HG03135 (cell line): ENCODE measurements around the gene CERS6.
"Not testable (repeated sequence)": the region's sequence is repeated elsewhere in the genome, so short reads cannot be mapped to it uniquely, and the experiment has no call there.

ENCODE experiments used
- ATAC-seq: cut with Tn5 transposase; IDR thresholded peaks from one replicate; pipeline ENCODE4 v1.9.1; 2021; ENCODE audit warnings: mild to moderate bottlenecking, moderate library complexity; ENCODE audit not compliant: unreplicated experiment

The CERS6 gene

GRCh38 chr2:168633200-168633599 lies 177.1 kb downstream of the CERS6 start:
- no peak for ATAC-seq

DNA sequence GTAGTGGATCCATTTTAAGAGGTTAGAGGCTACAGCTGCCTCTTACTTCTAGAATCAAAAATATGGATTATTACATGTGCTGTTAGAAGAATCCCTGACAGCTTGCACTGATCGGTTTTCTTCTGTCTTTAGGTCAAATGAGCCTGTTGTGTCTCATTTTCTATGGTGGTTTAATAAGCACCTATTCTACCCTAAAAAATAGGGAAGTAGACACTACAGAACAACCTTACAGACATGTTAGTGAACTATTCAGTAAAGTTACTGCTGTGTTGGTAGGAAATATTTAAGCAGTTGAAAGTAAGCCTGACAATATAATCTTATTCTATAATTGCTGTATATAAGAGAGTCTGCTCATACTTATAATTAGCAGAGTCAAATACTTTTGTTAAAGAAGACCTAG lies 177.8 kb downstream of the CERS6 start:
- no peak for ATAC-seq

DNA sequence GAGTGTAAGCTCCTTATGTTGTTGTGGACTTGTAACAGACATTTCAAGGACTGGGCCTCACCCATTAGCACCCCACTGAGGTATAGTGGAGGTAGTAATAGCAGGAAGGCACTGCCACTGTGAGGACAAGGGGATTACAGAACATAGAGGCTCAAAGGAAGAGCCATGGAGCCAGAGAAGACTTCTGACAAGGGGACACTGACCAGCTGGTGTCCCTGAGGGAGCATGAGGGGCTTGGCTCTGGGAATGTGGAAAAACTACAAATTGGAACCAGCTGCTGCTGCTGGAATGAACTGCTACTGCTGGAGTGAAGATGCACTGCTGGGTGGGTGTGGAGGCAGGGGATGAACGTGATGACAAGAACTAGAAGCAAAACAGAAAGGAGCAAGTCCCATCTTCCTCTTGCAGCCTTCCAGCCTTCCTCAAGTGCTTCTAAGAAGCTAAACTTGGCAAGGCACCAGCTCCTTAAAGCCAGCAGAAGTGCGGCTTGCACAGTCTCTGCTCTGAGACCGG lies 179.0 kb downstream of the CERS6 start:
- no peak for ATAC-seq

- no peak for ATAC-seq
Measured at GRCh38 chr2:168639018-168639417, 182.9 kb downstream of the CERS6 start.

DNA sequence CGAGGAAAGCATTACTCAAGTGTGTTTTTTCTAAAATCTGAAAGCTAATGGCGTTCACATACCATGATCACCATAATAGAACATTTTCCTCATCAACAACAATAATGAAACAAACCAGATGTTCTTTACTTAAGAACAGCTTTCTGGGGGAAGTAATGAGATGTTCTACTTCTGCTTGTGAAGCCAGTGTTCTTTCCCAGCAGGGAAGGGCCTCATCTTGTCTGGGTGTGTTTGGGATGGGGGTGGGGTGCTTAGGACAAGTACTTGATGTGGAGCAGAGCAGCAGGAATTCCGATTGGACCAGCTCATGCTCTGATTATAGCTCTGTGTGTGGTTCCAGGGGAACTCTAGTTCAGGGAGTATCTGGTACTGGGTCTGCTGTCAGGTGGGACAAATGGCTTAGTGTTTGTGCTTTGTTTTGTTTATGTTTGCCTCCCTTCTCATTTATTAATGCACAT lies 183.4 kb downstream of the CERS6 start:
- ATAC-seq = no peak

GRCh38 chr2:168640039-168640438 lies 184.0 kb downstream of the CERS6 start:
- no peak for ATAC-seq

DNA sequence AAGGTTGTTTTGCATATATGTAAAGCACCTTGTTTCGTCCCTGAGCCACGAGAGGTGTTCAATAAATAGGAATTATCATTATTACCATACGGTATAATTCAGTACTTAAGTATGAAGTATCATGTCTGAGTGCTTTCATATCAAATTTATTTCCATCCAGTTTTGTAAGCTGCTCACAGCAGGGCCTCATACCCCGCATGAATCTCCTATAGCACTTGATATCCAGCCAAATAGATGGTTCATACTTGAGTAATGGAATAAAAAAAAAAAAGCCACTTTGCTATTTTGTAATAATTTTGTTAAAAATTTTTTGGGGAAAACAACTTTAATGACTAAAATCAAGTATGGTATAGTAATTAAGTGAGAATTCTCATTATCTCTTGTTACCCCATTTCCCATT lies 185.6 kb downstream of the CERS6 start:
- ATAC-seq = no peak

GRCh38 chr2:168642873-168643272 lies 186.8 kb downstream of the CERS6 start:
- no peak for ATAC-seq

DNA sequence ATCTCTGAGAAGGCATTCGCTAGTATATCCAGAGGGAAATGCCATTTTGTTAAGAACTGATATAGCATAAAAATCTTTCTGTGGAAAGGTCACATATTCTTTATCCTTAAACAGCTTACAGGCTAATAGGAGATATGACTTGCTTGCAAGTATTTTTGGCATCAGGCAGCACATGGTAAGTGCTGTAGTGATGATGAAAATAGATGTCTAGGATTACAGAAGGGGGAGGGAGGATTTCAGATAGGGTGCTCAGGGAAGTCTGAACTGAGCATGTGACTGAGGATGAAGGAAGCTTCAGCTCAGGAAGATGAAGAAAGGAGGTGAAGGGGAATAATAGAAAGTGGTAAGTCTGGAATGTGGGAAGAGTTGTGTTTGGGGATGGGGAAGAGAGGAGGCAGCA lies 187.9 kb downstream of the CERS6 start:
- ATAC-seq = no peak

DNA sequence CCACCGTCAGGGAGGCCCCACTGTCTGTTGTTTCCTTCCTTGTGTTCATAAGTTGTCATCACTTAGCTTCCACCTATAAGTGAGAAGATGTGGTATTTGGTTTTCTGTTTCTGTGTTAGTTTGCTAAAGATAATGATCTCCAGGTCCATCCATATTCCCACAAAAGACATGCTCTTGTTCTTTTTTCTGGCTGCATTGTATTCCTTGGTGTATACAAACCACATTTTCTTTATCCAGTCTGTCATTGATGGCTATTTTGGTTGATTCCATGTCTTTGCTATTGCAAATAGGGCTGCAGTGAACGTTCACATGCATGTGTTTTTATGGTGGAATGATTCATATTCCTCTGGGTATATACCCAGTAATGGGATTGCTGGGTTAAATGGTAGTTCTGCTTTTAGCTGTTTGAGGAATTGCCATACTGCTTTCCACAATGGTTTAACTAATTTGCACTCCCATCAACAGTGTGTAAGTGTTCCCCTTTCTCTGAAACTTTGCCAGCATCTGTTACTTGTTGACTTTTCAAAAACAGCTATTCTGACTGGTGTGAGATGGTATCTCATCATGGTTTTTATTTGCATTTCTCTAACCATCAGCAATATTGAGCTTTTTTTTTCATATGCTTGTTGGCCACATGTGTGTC lies 189.7 kb downstream of the CERS6 start:
- no peak for ATAC-seq

DNA sequence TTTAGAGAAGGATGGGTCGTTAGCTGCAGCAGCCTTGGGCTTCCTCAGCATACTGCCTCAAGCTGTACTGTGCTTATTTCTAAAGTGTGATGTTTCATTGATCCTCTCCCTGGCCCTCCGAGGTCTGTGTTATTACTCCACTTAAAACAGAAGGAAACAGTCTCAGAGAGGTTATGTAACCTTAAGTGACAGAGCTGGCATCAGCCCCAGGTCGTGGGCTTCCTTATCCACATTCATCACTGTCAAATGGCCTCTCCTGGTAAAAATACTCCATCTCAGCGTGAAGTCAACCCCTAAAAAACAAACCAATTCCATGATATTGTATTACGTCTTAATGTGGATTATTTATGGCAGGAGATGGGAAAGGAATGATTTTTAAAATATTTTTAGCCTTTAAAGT lies 193.0 kb downstream of the CERS6 start:
- ATAC-seq = no peak

DNA sequence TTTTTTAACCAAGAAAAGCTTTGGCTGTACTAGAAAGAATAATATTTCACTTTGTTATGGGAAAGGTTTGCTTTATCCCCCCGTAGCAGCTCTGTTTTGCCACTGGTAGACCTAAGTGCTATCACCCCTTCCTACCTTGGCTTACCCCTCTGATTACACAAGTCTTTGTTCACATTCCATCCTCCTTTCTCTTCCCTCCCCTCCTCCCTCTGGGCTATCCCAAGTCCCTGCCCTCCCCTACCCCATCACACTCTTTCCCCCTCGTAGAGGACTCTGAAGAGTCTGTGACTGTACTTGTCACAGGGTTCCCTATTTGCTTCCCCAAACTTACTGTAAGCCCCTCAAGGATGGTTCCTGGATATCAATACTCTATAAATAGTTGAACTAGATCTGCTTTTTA lies 193.5 kb downstream of the CERS6 start:
- no peak for ATAC-seq

GRCh38 chr2:168650139-168650538 lies 194.1 kb downstream of the CERS6 start:
- no peak for ATAC-seq

DNA sequence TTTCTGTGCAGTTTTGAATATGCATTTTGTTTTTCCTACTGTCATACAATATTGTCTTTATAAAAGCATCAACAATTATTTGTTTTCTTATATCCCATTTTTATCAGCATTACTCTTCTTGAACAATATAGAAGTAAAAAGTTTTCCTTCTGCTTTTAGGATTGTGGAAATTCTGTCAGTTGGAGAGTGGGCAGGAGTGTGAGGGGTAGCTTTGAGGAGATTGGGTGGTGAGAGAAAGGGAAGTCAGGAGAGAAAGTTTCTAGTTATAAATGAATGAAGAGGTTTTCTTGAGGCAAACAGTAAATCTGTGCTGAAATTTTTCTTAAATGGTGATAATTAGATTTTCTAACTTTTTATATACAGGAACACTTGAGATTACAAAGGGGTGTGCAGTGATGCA lies 194.7 kb downstream of the CERS6 start:
- no peak for ATAC-seq

DNA sequence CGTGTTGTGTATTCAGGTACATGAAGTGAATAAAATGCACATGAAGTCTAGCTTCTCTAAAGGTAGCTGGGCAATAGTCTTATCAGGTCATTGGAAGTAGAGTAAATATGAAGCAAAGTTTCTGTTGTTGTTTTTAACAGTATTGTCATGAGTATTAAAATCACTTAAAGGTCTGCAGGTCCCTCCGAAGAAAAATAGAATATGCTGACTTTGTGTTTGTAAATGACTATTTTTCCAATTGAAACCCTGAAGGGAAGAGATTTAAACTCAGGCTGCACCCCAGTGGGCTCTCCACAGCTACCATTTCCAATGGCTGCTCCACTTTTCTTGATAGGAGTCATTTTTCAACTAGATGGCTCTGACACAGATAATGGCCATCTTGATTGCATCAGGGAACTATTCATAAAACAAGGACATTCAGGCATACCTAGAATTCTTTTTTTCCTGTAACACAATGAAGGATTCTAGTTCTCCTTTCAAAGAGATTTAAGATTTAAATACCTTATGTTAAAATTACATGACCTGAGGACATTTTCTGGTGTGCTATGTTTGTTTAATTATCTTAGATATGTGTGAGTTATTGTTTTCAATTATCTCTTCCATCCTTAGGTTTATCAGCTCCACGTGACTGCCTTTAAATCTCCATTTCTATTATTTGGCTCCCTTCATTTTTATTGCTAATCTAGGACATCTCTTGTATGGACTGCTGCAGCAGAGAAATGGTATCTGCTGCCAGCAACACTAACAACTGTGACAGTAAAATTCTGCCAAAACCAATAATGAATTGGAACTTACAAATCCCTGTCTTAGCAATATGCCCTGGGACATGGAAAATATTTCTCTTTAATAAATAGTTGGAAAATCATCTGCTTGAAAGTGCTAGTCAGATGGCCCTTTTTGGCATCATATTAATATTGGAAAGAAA lies 197.2 kb downstream of the CERS6 start:
- ATAC-seq = no peak

- no peak for ATAC-seq
Measured at GRCh38 chr2:168654705-168655104, 198.6 kb downstream of the CERS6 start.

- ATAC-seq = no peak
Measured at GRCh38 chr2:168655207-168655606, 199.1 kb downstream of the CERS6 start.

DNA sequence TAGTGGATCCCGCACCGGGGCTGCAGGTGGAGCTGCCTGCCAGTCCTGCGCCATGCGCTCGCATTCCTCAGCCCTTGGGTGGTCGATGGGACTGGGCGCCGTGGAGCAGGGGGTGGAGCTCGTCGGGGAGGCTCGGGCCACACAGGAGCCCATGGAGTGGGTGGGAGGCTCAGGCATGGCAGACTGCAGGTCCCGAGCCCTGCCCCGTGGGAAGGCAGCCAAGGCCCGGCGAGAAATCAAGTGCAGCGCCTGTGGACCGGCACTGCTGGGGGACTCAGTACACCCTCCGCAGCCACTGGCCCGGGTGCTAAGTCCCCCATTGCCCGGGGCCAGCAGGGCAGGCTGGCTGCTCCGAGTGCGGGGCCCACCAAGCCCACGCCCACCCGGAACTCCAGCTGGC lies 201.3 kb downstream of the CERS6 start:
- not testable (repeated sequence) for ATAC-seq

GRCh38 chr2:168658706-168659105 lies 202.6 kb downstream of the CERS6 start:
- ATAC-seq = no peak

GRCh38 chr2:168660870-168661862 lies 205.1 kb downstream of the CERS6 start:
- ATAC-seq = no peak

DNA sequence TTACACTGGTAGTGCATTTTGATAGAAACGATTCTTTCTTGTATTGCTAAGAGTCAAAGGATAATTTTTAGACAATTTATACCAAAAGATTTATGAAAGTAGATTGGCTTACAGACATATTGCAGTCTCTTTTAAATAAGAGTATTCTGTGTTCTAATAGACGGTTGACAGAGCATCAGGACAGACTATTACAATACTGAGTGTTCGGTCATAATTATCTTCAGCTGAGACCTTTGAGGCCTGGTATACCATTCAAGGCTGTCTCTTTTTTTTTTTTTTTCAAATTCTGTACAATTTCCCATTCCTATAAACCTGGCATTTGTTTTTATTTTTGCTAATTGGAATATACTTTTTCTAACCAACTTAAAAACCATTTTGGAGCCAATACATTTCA lies 205.8 kb downstream of the CERS6 start:
- no peak for ATAC-seq
